Tibial nerve (tissue), 4 donors: ENCODE data around the gene PCED1B.

Experiments
- EP300 ChIP-seq, 2 donors: sonication (generic); formaldehyde crosslinking; IDR thresholded peaks; one replicate each; pipeline ENCODE4 v1.6.1; 2017; ENCODE audit warnings: antibody characterized with exemption in 2 of 2, mild to moderate bottlenecking in 1 of 2
- POLR2A ChIP-seq, 2 donors: fragments of 450-650 bp; IDR thresholded peaks; one replicate each; pipeline ENCODE4 v1.6.1; 2017; ENCODE audit warnings: antibody characterized with exemption in 2 of 2, mild to moderate bottlenecking in 2 of 2, moderate library complexity in 2 of 2
- TF ChIP-seq, protein P1 (sequence below), 5 experiments: fragments of 200-600 bp in 3 of 5; fragments of 450-650 bp in 2 of 5; sonication (generic) in 3 of 5; IDR thresholded peaks; one replicate each; pipeline ENCODE4 v1.5.1; 2016 to 2019; ENCODE audit warnings: antibody characterized with exemption in 5 of 5, mild to moderate bottlenecking in 3 of 5, moderate library complexity in 2 of 5

DNA sequence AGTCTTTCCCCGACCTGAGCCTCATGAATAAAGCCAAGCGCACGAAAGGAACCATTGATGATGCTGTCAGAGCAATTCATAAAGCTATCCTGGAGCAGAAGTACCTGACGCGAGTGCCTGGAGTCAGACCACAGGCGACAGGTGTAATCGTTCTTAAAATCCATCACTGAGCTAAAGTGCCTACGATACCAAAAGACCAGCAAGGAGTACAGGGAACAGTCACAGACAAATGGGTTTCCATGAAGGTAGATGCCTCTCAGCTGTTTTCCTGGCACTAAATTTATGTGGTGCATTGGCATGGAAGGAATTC is 1.4 kb upstream of the PCED1B start:
- TF ChIP-seq POLR2A (IDR thresholded peaks at IDR 0.05) (no peak), EP300 (IDR thresholded peaks at IDR 0.05) (no peak)
- TF ChIP-seq, protein P1, sequence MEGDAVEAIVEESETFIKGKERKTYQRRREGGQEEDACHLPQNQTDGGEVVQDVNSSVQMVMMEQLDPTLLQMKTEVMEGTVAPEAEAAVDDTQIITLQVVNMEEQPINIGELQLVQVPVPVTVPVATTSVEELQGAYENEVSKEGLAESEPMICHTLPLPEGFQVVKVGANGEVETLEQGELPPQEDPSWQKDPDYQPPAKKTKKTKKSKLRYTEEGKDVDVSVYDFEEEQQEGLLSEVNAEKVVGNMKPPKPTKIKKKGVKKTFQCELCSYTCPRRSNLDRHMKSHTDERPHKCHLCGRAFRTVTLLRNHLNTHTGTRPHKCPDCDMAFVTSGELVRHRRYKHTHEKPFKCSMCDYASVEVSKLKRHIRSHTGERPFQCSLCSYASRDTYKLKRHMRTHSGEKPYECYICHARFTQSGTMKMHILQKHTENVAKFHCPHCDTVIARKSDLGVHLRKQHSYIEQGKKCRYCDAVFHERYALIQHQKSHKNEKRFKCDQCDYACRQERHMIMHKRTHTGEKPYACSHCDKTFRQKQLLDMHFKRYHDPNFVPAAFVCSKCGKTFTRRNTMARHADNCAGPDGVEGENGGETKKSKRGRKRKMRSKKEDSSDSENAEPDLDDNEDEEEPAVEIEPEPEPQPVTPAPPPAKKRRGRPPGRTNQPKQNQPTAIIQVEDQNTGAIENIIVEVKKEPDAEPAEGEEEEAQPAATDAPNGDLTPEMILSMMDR (IDR thresholded peaks at IDR 0.05) = no peak
